Liver (tissue), 9 donors: Measurements from ENCODE around the gene ADAMTS5. TPM values are rescaled to one million over a fixed set of nuclear protein-coding genes. Genes with fewer than 3 reads are reported as not detected.

ENCODE experiments used
- DNase-seq: peaks from one replicate; pipeline ENCODE4 v3.0.0-alpha.2; 2017; ENCODE audit warnings: low spot score
- H3K27ac ChIP-seq, 2 donors: one replicate each; pipeline ENCODE4 v1.7.0; 2013; ENCODE audit warnings: inconsistent platforms in 2 of 2, low read length in 2 of 2, control low read depth in 1 of 2, low read depth in 1 of 2, mild to moderate bottlenecking in 1 of 2
- H3K27me3 ChIP-seq, 4 donors: one replicate each; pipeline versions ENCODE4 v1.6.1 to v1.7.0; 2013; ENCODE audit warnings: low read length in 3 of 4, inconsistent platforms in 1 of 4, mild to moderate bottlenecking in 1 of 4, moderate library complexity in 1 of 4; ENCODE audit not compliant: control insufficient read depth in 4 of 4, insufficient read depth in 4 of 4
- H3K36me3 ChIP-seq, 4 donors: one replicate each; pipeline versions ENCODE4 v1.6.1 to v1.7.0; 2013; ENCODE audit warnings: low read length in 3 of 4, mild to moderate bottlenecking in 3 of 4, low read depth in 1 of 4, moderate library complexity in 1 of 4; ENCODE audit not compliant: control insufficient read depth in 4 of 4, insufficient read depth in 3 of 4
- H3K4me1 ChIP-seq, 4 donors: one replicate each; pipeline versions ENCODE4 v1.6.1 to v1.7.0; 2013; ENCODE audit warnings: low read length in 3 of 4, mild to moderate bottlenecking in 3 of 4, moderate library complexity in 1 of 4; ENCODE audit not compliant: control insufficient read depth in 4 of 4, insufficient read depth in 4 of 4
- H3K4me3 ChIP-seq, 3 donors: one replicate each; pipeline versions ENCODE4 v1.6.1 to v1.7.0; 2013; ENCODE audit warnings: low read length in 3 of 3, control low read depth in 1 of 3, low read depth in 1 of 3, mild to moderate bottlenecking in 1 of 3
- H3K9ac ChIP-seq, 2 donors: one replicate each; pipeline ENCODE4 v1.7.0; 2013; ENCODE audit warnings: low read length in 2 of 2, mild to moderate bottlenecking in 2 of 2, moderate library complexity in 2 of 2, control low read depth in 1 of 2, low read depth in 1 of 2
- H3K9me3 ChIP-seq, 4 donors: one replicate each; pipeline versions ENCODE4 v1.6.1 to v1.7.0; 2013; ENCODE audit warnings: low read length in 3 of 4; ENCODE audit not compliant: control insufficient read depth in 4 of 4
- ATF3 ChIP-seq: IDR thresholded peaks from 2 replicates; pipeline ENCODE4 v1.6.1; 2016; ENCODE audit warnings: antibody characterized with exemption
- CTCF ChIP-seq: fragments of 150-350 bp; IDR thresholded peaks from 2 replicates; pipeline ENCODE4 v1.5.1; 2017; ENCODE audit warnings: improper control_type of control experiment, low read depth, low read length; ENCODE audit not compliant: missing input control
- EGR1 ChIP-seq, 2 donors: IDR thresholded peaks; 2 replicates each; pipeline ENCODE4 v1.6.1; 2016 to 2018; ENCODE audit warnings: antibody characterized with exemption in 2 of 2, low read depth in 2 of 2
- FOXA1 ChIP-seq: IDR thresholded peaks from 2 replicates; pipeline ENCODE4 v1.6.1; 2016; ENCODE audit warnings: antibody characterized with exemption
- FOXA2 ChIP-seq: IDR thresholded peaks from 2 replicates; pipeline ENCODE4 v1.6.1; 2016; ENCODE audit warnings: antibody characterized with exemption
- HNF4A ChIP-seq, 2 donors: conservative IDR thresholded peaks; 2 replicates each; pipeline ENCODE4 v1.6.1; 2016; ENCODE audit warnings: antibody characterized with exemption in 2 of 2, mild to moderate bottlenecking in 2 of 2
- HNF4G ChIP-seq: IDR thresholded peaks from 2 replicates; pipeline ENCODE4 v1.6.1; 2016; ENCODE audit warnings: antibody characterized with exemption
- MAX ChIP-seq: IDR thresholded peaks from 2 replicates; pipeline ENCODE4 v1.6.1; 2016; ENCODE audit warnings: antibody characterized with exemption
- NR2F2 ChIP-seq: IDR thresholded peaks from 2 replicates; pipeline ENCODE4 v1.6.1; 2016; ENCODE audit warnings: antibody characterized with exemption
- REST ChIP-seq: IDR thresholded peaks from 2 replicates; pipeline ENCODE4 v1.6.1; 2016; ENCODE audit warnings: antibody characterized with exemption, mild to moderate bottlenecking
- RXRA ChIP-seq, 2 donors: IDR thresholded peaks; 2 replicates each; pipeline ENCODE4 v1.6.1; 2017 to 2018; ENCODE audit warnings: antibody characterized with exemption in 2 of 2, mild to moderate bottlenecking in 1 of 2
- SP1 ChIP-seq: IDR thresholded peaks from 2 replicates; pipeline ENCODE4 v1.6.1; 2018; ENCODE audit warnings: antibody characterized with exemption, mild to moderate bottlenecking
- TAF1 ChIP-seq: conservative IDR thresholded peaks from 2 replicates; pipeline ENCODE4 v1.6.1; 2016; ENCODE audit warnings: antibody characterized with exemption, mild to moderate bottlenecking
- WGBS: extraction: QIAGEN DNeasy Blood & Tissue Kit; methylation state at CpG from one replicate; pipeline ENCODE4 v1.1.7; 2013; 5-methylcytosine and 5-hydroxymethylcytosine counted together
- polyA plus RNA-seq, 2 donors: library from polyadenylated mRNA; stranded (reverse) in 1 of 2; unstranded in 1 of 2; fragments of 200-250 nt in 1 of 2; fragments of >200 nt in 1 of 2; fragmentation: Nextera tagmentation in 1 of 2; extraction: Ambion mirVana in 1 of 2; gene quantifications; one replicate each; pipeline versions ENCODE4 v1.2.1 to v1.2.3, GENCODE V29; 2013 to 2015
- total RNA-seq, 2 donors: library from RNA; depleted of rRNA; stranded (reverse); fragments of >200 nt; gene quantifications; one replicate each; pipeline ENCODE4 v1.2.3, GENCODE V29; 2014
- donor health status: healthy.
- donor health status: healthy.
- donor health status: healthy.
- donor health status: healthy.
- donor health status: healthy.

Gene ADAMTS5
- total and polyA plus RNA-seq, 4 donors: 0.43 to 2.5 (median 0.70) TPM

- H3K27ac ChIP-seq: no peak overlapping the region
- H3K36me3 ChIP-seq: no peaks in the 10 kb centered on the region
- H3K27me3 ChIP-seq: no peaks in the 10 kb centered on the region
- H3K9me3 ChIP-seq: no peaks in the 10 kb centered on the region
- H3K9ac ChIP-seq: no peak overlapping the region
- H3K4me3 ChIP-seq: no peak overlapping the region
- no peak for TF ChIP-seq NR2F2
- no peak for TF ChIP-seq FOXA2
- TF ChIP-seq RXRA (IDR thresholded peaks at IDR 0.05): no peak
- TF ChIP-seq FOXA1: no peak
- no peak for TF ChIP-seq MAX
- TF ChIP-seq CTCF: no peak
- TF ChIP-seq EGR1 (IDR thresholded peaks at IDR 0.05; ENCODE audit: low read depth in 2 of 2): no peak
- no peak for TF ChIP-seq ATF3
- no peak for TF ChIP-seq TAF1
- no peak for TF ChIP-seq REST
- no peak for TF ChIP-seq HNF4G
- no peak for TF ChIP-seq HNF4A (conservative IDR thresholded peaks at IDR 0.05)
- TF ChIP-seq SP1: no peak
- peaks cover 2 to 23% (median 13%) of the 10 kb centered on the region in 4 donors for H3K4me1 ChIP-seq
- DNase-seq: no peak
These were observed 30.9 kb downstream of the ADAMTS5 start for GRCh38 chr21:26935977-26936376.

GRCh38 chr21:26934383-26934782, 32.5 kb downstream of the ADAMTS5 start:
- H3K36me3 ChIP-seq: no peaks in the 10 kb centered on the region
- peaks cover 0 to 12% (median 5%) of the 10 kb centered on the region in 4 donors for H3K4me1 ChIP-seq
- H3K4me3 ChIP-seq: no peak overlapping the region
- H3K9me3 ChIP-seq: no peaks in the 10 kb centered on the region
- H3K27ac ChIP-seq: no peak overlapping the region
- no peak overlapping the region for H3K9ac ChIP-seq
- H3K27me3 ChIP-seq: no peaks in the 10 kb centered on the region
- 94% methylated on average over 11 of the region's 11 CpGs for WGBS
- no peak for DNase-seq
- no peak for TF ChIP-seq CTCF
